ENCODE results near the gene EVI5. TPM values are rescaled to one million over a fixed set of nuclear protein-coding genes. Genes with fewer than 3 reads are reported as not detected.
"Not testable (repeated sequence)": the region's sequence is repeated elsewhere in the genome, so short reads cannot be mapped to it uniquely, and the experiment has no call there.

The EVI5 gene
- polyA plus RNA-seq, 3 donors: 20.2 to 22.0 (median 20.8) TPM

DNA sequence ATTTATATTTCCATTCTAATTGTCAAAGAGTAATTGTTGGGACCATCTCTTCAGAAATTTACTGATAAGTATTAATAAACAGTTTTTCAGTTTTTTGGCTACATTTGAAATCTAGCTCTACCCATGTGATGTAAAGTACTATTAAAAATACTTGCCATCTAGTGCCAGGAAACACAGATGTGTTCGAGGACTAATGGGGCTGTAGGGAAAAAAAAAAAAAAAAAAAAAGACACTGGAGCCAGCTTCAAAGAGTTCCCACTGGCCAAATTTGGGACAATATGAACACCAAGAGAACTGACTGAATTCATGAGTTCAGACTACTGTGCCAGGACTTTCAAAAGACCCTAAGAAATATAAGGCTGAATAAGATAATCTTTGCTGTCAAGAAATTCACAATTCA, 233.0 kb downstream of the EVI5 start:
- no peak for DNase-seq (ENCODE audit: extremely low read depth in 1 of 11, low read depth in 9 of 11, low spot score in 4 of 11)

DNA sequence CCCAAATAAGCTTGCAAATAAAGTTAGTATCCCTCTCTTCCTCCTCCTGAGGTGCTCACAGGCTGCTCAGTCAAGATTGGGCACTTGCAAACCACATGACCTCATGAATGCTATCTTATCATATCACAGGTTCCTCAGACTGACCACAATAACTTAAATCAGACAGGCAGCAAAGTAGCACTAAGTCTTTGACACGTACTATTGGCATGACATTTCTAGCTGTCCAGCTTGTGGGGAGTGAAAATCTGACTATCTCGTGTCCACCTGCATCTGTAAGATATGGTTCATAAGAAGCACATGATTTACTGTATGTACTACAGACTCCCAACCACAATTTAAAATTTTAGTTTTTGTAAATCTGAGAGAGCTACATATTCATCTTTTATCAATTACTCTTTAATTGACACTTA, 240.1 kb downstream of the EVI5 start:
- no peak for DNase-seq (ENCODE audit: extremely low read depth in 1 of 11, low read depth in 9 of 11, low spot score in 4 of 11)

DNA sequence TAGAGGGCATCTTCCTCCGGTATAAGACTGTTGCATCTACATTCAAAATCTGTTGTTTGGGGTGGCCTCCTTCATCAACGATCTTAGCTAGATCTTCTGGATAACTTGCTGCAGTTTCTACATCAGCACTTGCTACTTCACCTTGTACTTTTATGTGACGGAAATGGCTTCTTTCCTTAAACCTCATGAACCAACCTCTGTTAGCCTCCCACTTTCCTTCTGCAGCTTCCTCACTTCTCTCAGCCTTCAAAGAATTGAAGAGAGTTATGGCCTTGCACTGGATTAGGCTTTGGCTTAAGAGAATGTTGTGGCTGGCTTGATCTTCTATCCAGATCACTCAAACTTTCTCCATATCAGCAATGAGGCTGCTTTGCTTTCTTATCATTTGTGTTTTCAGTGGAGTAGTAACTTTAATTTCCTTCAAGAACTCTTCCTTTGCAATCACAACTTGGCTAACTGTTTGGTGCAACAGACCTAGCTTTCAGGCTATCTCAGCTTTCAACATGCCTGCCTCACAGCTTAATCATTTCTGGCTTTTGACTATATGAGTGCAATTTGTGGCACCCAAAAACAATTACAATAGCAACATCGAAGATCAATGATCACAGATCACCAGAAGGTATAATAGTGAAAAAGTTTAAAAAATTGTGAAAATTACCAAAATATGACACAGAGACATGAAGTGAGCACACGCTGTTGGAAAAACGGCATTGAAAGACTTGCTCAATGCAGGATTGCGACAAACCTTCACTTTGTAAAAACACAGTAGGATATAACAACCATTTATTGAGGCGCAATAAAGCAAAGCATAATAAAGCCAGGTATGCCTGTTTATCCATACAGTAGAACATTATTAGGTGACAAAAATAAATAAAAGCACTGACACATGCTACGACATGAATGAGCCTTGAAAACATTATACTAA, 241.5 kb downstream of the EVI5 start:
- no peak for DNase-seq (ENCODE audit: extremely low read depth in 1 of 11, low read depth in 9 of 11, low spot score in 4 of 11)

- no peak for DNase-seq (ENCODE audit: extremely low read depth in 1 of 11, low read depth in 9 of 11, low spot score in 4 of 11)
Measured at GRCh38 chr1:92538413-92539061, 246.4 kb downstream of the EVI5 start.

DNA sequence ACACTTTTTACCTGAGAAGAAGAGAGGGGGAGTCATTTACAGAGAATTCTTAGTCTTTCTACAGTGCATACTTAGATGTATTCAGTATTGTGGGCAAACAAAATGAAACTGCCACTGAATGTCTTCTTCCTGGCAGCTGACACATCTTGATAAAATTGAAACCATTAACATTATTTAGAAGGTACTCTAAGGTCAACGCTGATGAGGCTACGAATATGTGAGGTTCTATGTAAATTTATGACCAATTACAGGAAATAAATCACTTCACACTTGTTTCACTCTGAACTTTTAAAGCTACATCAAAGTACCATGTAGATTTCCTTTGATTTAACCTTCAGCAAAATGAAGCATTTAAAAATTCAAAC, 246.9 kb downstream of the EVI5 start:
- DNase-seq (ENCODE audit: extremely low read depth in 1 of 11, low read depth in 9 of 11, low spot score in 4 of 11): no peak

DNA sequence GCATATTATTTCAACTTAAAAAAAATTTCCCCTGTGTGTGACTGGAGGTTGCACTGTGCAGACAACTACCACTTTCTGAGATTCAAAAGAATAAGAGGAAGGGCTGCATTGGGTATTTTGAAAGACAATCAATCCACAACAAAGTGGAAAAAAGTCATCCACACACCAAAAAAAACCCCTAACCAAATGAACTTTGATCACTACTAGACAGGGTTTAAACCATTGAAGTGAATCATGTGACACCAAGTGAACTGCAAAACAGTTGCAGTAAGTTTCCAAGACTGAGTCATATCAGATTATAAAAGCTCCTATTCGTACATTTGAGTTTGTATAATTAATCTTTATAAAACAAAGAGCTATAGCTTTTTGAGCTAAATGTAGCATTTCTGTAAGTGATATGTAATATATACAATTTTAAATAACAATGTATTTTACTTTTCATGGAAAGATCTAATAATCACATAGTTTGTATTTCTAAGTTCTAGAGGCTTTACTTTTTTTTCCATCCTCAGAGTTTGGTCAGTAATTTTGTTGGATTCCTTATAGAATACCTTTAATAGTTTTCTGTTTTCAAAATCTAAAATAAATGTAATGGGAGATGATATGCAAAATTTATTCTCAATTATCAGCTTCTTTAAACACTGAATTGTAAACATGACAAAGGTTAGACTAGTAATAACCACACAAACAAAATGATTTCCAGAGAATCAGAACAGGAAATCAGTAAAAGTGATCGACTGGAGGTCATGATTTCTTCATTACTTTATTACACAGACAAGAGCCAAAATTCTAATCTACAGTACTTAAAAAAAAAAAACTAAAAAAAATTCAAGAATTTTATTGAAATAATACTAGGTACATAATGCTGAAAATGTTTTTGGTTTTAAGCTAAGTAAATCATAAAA, 247.7 kb downstream of the EVI5 start:
- no peak for DNase-seq (ENCODE audit: extremely low read depth in 1 of 11, low read depth in 9 of 11, low spot score in 4 of 11)

DNA sequence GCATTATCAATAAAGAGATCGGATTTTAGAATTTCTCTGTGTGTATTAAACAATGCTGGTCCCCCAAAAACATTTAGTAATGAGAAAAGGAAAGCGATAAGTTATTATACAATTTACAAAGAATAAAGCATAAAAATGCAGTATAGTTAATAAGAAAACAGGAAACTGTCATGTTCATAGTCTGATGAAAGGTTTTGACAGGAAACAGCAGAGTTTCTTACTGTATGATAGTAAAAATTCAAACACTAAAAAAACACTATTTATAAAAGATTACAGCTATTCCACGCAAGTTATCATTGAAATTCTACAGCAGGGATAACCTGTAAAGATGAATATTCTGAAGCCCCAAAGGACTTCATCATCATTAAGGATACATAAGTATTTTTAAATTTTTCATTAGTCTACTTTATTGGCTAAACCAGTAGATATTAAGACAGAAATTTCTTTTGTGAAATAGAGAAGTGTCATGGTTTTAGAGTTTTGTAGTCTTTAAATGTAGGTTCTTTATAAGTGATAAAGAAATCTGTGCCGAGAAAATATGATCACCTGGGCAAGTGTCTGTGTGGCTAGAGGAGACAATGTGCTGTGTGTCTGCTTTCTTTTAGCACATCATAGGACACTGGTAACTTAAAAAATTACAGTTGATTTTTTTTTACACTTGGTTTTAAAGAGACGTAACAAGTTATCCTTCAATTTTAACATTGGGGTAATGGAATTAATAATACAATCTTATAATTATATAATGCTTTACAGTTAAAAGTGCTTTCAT, 248.5 kb downstream of the EVI5 start:
- DNase-seq (ENCODE audit: extremely low read depth in 1 of 11, low read depth in 9 of 11, low spot score in 4 of 11): no peak

- not testable (repeated sequence) for DNase-seq (ENCODE audit: extremely low read depth in 1 of 11, low read depth in 9 of 11, low spot score in 4 of 11)
Measured at GRCh38 chr1:92532371-92532770, 252.5 kb downstream of the EVI5 start.

DNA sequence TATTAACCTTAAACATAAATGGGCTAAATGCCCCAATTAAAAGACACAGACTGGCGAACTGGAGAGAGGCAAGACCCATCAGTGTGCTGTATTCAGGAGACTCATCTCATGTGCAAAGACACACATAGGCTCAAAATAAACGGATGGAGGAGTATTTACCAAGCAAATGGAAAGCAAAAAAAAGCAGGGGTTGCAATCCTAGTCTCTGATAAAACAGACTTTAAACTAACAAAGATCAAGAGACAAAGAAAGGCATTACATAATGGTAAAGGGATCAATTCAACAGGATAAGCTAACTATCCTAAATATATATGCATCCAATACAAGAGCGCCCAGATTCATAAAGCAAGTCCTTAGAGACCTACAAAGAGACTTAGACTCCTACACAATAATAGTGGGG, 253.0 kb downstream of the EVI5 start:
- DNase-seq (ENCODE audit: extremely low read depth in 1 of 11, low read depth in 9 of 11, low spot score in 4 of 11): not testable (repeated sequence)

DNA sequence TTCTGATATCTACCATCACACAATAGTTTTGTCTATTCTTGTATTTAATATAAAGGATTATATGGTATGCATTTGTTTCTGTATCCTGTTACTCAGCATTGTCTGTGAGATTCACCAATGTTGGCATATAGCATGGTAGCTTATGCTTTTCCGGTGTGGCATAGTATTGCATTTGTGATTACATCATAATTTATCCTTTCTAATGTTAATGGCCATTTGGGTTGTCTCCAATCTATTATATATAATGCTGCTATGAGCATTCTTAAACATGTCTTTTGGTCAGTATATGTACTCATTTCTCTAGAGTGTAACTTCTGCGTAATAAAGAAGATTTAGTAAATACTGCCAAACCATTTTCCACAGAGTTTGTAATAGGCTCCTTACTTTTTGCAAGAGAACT, 257.2 kb downstream of the EVI5 start:
- no peak for DNase-seq (ENCODE audit: extremely low read depth in 1 of 11, low read depth in 9 of 11, low spot score in 4 of 11)

DNA sequence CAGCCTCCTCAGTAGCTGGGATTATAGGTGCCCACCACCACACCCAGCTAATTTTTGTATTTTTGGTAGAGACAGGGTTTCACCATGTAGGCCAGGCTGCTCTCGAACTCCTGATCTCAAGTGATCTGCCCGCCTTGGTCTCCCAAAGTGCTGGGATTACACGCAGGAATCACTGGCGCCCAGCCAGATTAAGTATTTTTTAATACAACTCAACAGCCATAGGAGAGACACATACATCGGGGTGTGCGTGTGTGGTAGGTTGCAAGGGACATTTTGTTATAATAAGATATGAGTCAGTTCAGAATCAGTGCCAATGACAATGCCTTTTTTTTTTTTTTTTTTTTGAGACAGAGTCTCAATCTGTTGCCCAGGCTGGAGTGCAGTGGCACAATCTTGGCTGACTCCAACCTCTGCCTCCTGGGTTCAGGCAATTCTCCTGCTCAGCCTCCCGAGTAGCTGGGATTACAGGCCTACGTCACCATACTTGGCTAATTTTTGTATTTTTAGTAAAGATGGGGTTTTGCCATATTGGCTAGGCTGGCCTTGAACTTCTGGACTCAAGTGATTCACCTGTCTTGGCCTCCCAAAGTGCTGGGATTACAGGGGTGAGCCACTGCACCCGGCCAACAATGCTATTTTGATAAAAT, 259.8 kb downstream of the EVI5 start:
- not testable (repeated sequence) for DNase-seq (ENCODE audit: extremely low read depth in 1 of 11, low read depth in 9 of 11, low spot score in 4 of 11)

GRCh38 chr1:92519043-92519442, 265.9 kb downstream of the EVI5 start:
- no peak for DNase-seq (ENCODE audit: extremely low read depth in 1 of 11, low read depth in 9 of 11, low spot score in 4 of 11)

GRCh38 chr1:92516574-92516973, 268.3 kb downstream of the EVI5 start:
- DNase-seq (ENCODE audit: extremely low read depth in 1 of 11, low read depth in 9 of 11, low spot score in 4 of 11): no peak

DNA sequence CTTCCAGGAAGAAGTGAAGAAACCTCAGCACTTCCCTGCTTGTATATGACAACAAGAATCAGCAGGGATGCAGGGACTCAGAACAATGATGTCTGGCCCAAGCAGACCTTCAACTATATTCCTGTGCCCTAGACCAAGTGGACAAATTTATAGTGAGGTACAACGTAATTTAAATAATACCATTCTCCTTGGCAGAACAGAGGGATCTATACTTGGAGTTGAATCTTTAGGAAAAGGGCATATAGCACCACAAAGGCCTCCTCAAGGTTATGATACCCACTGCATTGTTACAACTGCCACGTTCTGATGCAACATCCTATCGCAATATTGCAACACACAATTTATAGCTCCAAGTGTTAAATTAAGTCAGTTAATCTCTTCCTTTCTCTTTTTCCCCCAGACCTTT, 269.1 kb downstream of the EVI5 start:
- no peak for DNase-seq (ENCODE audit: extremely low read depth in 1 of 11, low read depth in 9 of 11, low spot score in 4 of 11)

DNA sequence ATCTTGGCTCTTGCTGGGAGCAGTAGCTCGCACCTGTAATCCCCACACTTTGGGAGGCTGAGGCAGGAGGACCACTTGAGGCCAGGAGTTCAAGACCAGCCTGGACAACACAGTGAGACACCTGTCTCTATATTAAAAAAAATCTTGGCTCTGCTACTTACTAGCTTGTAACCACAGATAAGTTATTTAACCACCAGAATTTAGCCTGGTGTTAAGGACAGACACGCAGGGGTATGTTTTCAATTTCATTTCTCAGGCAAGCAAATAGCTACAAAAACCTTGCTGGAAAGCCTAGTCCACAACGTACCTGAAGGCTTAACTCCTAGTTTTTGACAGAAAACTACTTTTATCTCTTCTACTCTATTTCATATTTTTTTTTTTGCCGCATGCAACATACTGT, 273.4 kb downstream of the EVI5 start:
- DNase-seq (ENCODE audit: extremely low read depth in 1 of 11, low read depth in 9 of 11, low spot score in 4 of 11): no peak

GRCh38 chr1:92509619-92510018, 275.3 kb downstream of the EVI5 start:
- DNase-seq (ENCODE audit: extremely low read depth in 1 of 11, low read depth in 9 of 11, low spot score in 4 of 11): no peak

- DNase-seq (ENCODE audit: extremely low read depth in 1 of 11, low read depth in 9 of 11, low spot score in 4 of 11): no peak
Measured at GRCh38 chr1:92505015-92505692, 279.8 kb downstream of the EVI5 start.
